GM18508 (cell line): Measurements from ENCODE around the gene MALRD1.

Experiments
- ATAC-seq: cut with Tn5 transposase; IDR thresholded peaks from one replicate; pipeline ENCODE4 v1.9.1; 2021; ENCODE audit warnings: moderate number of reproducible peaks; ENCODE audit not compliant: insufficient read depth, unreplicated experiment

The MALRD1 gene

GRCh38 chr10:19098803-19099202, 50.2 kb downstream of the MALRD1 start:
- no peak for ATAC-seq

- ATAC-seq, result no peak
Measured at GRCh38 chr10:19107406-19107805, 58.8 kb downstream of the MALRD1 start.

GRCh38 chr10:19111501-19112267, 63.1 kb downstream of the MALRD1 start:
- ATAC-seq, result no peak

- no peak for ATAC-seq
Measured at GRCh38 chr10:19117438-19117837, 68.8 kb downstream of the MALRD1 start.

DNA sequence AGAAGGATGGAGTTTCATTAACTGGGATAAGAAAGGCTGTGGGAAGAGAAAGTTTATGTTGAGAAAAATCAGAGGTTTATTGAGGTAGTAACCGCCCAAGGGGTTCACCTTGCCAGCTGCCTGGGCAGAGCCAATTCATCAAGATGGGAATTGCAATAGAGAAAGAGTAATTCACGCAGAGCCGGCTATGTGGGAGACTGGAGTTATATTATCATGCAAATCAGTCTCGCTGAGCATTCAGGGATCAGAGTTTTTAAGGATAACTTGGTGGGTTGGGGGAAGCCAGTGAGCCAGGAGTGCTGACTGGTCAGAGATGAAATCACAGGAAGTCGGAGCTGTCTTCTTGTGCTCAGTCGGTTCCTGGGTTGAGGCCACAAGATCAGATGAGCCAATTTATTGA, 70.6 kb downstream of the MALRD1 start:
- no peak for ATAC-seq

- ATAC-seq, result no peak
Measured at GRCh38 chr10:19120381-19120908, 71.8 kb downstream of the MALRD1 start.

DNA sequence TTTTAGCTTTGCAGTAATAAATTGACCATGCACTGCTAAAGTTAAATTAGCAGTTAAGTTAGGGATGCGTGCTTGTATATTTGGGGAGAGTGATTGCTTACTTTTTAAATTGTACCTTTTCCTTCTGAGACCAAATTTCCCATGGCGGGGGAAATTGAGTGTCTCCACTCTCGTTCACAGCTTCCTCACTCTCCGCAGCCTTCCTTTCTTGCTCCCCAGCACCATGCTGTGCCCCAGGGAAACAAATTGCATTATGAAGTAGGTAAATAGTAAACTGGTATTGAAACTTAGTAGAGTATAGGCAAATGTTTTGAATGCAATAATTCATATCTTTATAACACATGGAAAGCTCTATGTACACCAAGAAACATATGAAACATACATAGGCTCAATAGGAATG, 85.4 kb downstream of the MALRD1 start:
- ATAC-seq, result no peak

DNA sequence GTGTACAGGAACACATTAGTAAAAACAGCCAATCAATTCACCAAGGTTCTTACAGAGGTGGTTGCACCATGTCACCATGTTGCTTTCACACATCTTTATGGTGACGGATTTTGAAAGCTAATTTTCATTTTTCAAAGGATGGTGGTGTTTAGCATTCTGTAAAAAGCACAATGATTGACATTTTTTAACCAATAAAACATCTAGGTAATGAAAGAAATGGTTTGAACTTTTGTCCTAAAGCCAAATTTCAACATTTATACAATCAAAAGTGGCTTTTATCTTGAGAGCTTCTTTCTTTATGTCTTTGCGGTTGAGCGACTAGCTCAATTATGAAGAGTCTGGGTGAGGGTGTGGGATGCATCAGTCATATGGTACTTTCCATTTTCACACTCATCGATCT, 94.4 kb downstream of the MALRD1 start:
- no peak for ATAC-seq

- ATAC-seq, result no peak
Measured at GRCh38 chr10:19144206-19144605, 95.6 kb downstream of the MALRD1 start.

- ATAC-seq, result no peak
Measured at GRCh38 chr10:19154375-19154774, 105.8 kb downstream of the MALRD1 start.

- no peak for ATAC-seq
Measured at GRCh38 chr10:19158358-19158757, 109.8 kb downstream of the MALRD1 start.

DNA sequence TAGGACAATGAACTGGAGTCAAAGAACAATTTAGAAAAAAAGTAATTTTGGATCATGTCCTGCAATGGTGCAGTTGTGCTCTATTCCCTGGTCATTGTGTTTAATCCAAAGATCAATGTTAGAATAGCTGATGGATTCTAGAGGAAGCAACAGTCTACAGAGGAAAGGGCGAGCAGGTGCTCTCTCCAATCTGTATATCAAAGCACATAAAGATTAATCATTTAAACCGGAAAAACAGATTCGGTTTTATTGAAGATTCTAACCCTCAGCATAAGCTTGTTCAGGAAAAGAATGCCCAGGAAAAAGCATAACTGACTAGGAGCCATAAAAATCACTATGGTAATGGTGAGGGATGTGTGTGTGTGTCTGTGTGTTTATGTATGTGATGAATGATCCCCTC, 110.3 kb downstream of the MALRD1 start:
- ATAC-seq, result no peak

DNA sequence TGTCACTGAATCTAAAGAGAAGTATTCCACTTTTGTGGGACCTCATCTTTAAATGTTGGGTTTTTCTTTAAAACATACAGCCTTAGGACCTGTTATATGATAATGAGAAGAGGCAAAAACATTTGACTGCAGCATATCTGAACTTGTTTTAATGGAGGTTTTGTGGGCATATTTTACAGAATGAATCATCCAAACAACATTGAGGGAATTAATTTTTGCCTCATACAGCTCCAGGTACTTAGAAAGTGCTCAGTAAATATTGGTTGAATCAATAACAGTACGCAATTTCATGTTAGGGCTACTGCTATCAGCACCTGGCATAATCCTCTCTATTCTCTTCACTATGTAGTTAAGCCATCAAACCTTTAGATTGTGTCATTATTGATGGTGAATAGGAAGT, 115.9 kb downstream of the MALRD1 start:
- ATAC-seq, result no peak

- ATAC-seq, result no peak
Measured at GRCh38 chr10:19168584-19168983, 120.0 kb downstream of the MALRD1 start.

DNA sequence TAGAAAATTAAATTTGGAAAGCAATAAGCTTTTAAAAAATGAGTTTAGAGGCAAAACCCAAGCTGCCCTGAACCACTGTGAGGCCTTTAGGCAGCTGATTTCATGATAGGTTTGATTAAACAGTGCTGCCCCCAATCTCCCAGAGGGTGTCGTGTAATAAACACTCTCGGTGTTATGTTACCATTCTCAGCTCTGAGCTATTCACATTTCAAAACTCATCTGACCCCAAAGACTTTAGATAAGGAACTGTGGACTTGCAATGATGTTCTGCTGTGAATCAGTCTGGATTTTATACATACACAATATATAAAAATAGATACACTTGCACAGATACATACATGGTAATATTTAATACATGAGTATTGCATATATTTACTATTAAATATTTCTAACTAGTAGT, 120.4 kb downstream of the MALRD1 start:
- no peak for ATAC-seq

- no peak for ATAC-seq
Measured at GRCh38 chr10:19169684-19170083, 121.1 kb downstream of the MALRD1 start.

- ATAC-seq, result no peak
Measured at GRCh38 chr10:19178675-19179074, 130.1 kb downstream of the MALRD1 start.

DNA sequence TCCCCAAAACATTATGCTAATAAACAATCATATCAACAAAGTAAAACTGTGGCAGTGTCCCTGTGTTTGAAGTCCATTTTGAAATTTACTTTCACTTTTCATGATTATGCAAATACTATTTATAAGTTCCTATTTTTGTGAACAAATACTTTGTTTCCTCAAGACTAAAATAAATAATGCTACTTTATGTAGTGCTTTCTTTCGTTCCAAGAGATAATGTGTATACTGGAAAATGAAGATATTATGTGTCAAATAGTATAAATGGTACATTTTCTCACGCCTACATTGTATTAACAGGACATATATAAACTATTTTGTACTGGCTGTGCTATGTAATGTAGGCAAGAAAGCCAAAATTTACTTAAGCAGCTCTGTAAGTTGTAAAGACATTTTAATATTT, 136.3 kb downstream of the MALRD1 start:
- ATAC-seq, result no peak

- no peak for ATAC-seq
Measured at GRCh38 chr10:19194866-19195265, 146.3 kb downstream of the MALRD1 start.

- no peak for ATAC-seq
Measured at GRCh38 chr10:19195698-19196097, 147.1 kb downstream of the MALRD1 start.

DNA sequence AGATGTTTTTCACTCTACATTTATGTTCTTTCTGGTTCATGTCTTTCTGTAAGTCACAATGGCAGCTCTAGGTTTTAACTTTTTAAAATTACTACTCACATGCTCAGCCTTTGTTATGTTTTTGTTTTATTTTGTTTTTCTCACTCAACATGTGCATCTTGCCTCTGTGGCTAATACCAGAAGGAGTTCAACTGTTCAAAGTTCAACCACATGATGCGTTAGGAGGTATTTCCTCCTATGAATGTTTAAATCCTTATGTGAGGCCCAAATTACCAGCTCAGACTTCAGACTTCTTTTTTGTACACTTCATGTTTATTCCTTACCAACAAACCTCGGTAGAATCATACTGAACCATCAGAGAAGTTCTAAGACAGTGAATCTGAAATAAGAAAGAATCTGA, 151.6 kb downstream of the MALRD1 start:
- ATAC-seq, result no peak

- ATAC-seq, result no peak
Measured at GRCh38 chr10:19204246-19204917, 155.8 kb downstream of the MALRD1 start.
